Subcutaneous adipose tissue (tissue), 4 donors: ENCODE results near the gene DHDH. TPM values are rescaled to one million over a fixed set of nuclear protein-coding genes. Genes with fewer than 3 reads are reported as not detected.

Source experiments
- CTCF ChIP-seq: fragments of 450-650 bp; IDR thresholded peaks from one replicate; pipeline ENCODE4 v1.5.1; 2016; ENCODE audit warnings: low read depth, mild to moderate bottlenecking, control low read depth, antibody characterized with exemption, moderate library complexity
- total RNA-seq, 4 donors: library from RNA; depleted of rRNA; stranded (reverse); fragments of >200 nt; gene quantifications; one replicate each; pipeline ENCODE4 v1.1.0, GENCODE V29; 2016

Gene DHDH
- total RNA-seq, 4 donors from 2014 or later, result 1.1 TPM; not detected in 3

GRCh38 chr19:48968813-48969218 lies 35.3 kb downstream of the DHDH start:
- TF ChIP-seq CTCF, result no peak

- TF ChIP-seq CTCF, result no peak
These were observed 36.0 kb downstream of the DHDH start for GRCh38 chr19:48969276-48970138.

- no peak for TF ChIP-seq CTCF
These were observed 36.8 kb downstream of the DHDH start for GRCh38 chr19:48970139-48970766.

- TF ChIP-seq CTCF, result no peak
These were observed 37.5 kb downstream of the DHDH start for GRCh38 chr19:48970923-48971395.

- TF ChIP-seq CTCF, result no peak
These were observed 42.7 kb downstream of the DHDH start for GRCh38 chr19:48975947-48976847.

- TF ChIP-seq CTCF, result no peak
These were observed 43.6 kb downstream of the DHDH start for GRCh38 chr19:48977061-48977460.

- TF ChIP-seq CTCF, result no peak
These were observed 48.8 kb downstream of the DHDH start for GRCh38 chr19:48982280-48982679.
